SU-DHL-6 (cell line): ENCODE data around the gene MTREX.

Experiments
- H2AFZ ChIP-seq: fragments of 200-600 bp; sonication (generic); 2 replicates; pipeline ENCODE4 v1.6.1; 2014; ENCODE audit warnings: low read depth, mild to moderate bottlenecking, moderate library complexity, mixed read lengths, antibody characterized with exemption, low read length; ENCODE audit not compliant: severe bottlenecking
- H3F3A ChIP-seq: fragments of 200-600 bp; shearing (Covaris generic); 2 replicates; pipeline ENCODE4 v1.6.0; 2016; ENCODE audit warnings: antibody characterized with exemption, mild to moderate bottlenecking; ENCODE audit not compliant: insufficient read depth
- H3K27ac ChIP-seq: fragments of 200-600 bp; sonication (generic); 2 replicates; pipeline ENCODE4 v1.5.1; 2016; ENCODE audit warnings: low read depth, mild to moderate bottlenecking, low read length, moderate library complexity, mixed read lengths
- H3K27me3 ChIP-seq: fragments of 200-600 bp; sonication (generic), shearing (Covaris generic); 2 replicates; pipeline ENCODE4 v1.6.0; 2014; ENCODE audit warnings: mild to moderate bottlenecking, low read length
- H3K36me3 ChIP-seq: fragments of 200-600 bp; sonication (generic); 2 replicates; pipeline ENCODE4 v1.6.1; 2014; ENCODE audit warnings: mild to moderate bottlenecking, low read length, mixed read lengths
- H3K4me2 ChIP-seq: fragments of 300-600, 200-600 bp; shearing (Covaris generic), sonication (generic); 2 replicates; pipeline ENCODE4 v1.6.0; 2014; ENCODE audit warnings: low read length, low read depth, mild to moderate bottlenecking; ENCODE audit not compliant: poor library complexity, severe bottlenecking
- H3K4me3 ChIP-seq: fragments of 200-600 bp; sonication (generic); 2 replicates; pipeline ENCODE4 v1.5.1; 2014; ENCODE audit warnings: antibody characterized with exemption, low read length, mild to moderate bottlenecking, mixed read lengths; ENCODE audit not compliant: insufficient read depth, poor library complexity, severe bottlenecking
- H3K79me2 ChIP-seq: fragments of 200-600 bp; sonication (generic); 2 replicates; pipeline ENCODE4 v1.6.1; 2014; ENCODE audit warnings: mild to moderate bottlenecking, low read length, moderate library complexity; ENCODE audit not compliant: insufficient read depth
- H3K9ac ChIP-seq: fragments of 200-600 bp; sonication (generic); 2 replicates; pipeline ENCODE4 v1.7.0; 2014; ENCODE audit warnings: mild to moderate bottlenecking, low read length
- H3K9me2 ChIP-seq: fragments of 200-600 bp; sonication (generic); replicated peaks from 2 replicates; pipeline ENCODE4 v1.6.1; 2014; ENCODE audit warnings: low read length; ENCODE audit not compliant: insufficient read depth
- H3K9me3 ChIP-seq: fragments of 200-600 bp; sonication (generic); 2 replicates; pipeline ENCODE4 v1.6.1; 2014; ENCODE audit warnings: low read length, mixed read lengths; ENCODE audit not compliant: insufficient read depth
- H4K20me1 ChIP-seq: fragments of 200-600 bp; sonication (generic); 2 replicates; pipeline ENCODE4 v1.6.1; 2014; ENCODE audit warnings: low read depth, mild to moderate bottlenecking, antibody characterized with exemption, low read length, moderate library complexity, mixed read lengths
- CTCF ChIP-seq: fragments of 200-600 bp; sonication (generic); IDR thresholded peaks from one replicate; pipeline ENCODE4 v1.5.1; 2017; ENCODE audit warnings: antibody characterized with exemption, mild to moderate bottlenecking, low read length, moderate library complexity; ENCODE audit not compliant: insufficient read depth, poor library complexity, severe bottlenecking
- EZH2phosphoT487 ChIP-seq: fragments of 200-600 bp; sonication (generic), shearing (Covaris generic); conservative IDR thresholded peaks from 2 replicates; pipeline ENCODE4 v1.6.1; 2018; ENCODE audit warnings: mild to moderate bottlenecking, antibody characterized with exemption, low read length, moderate library complexity, mixed read lengths

MTREX gene

GRCh38 chr5:55471468-55471867 is 163.7 kb downstream of the MTREX start:
- Histone ChIP-seq H3K27me3 (no peaks in the 10 kb centered on the region), H3K9me2 (no peaks in the 10 kb centered on the region), H3K9ac (no peak overlapping the region), H3K4me3 (no peak overlapping the region), H2AFZ (no peak overlapping the region), H3K79me2 (peaks cover under 1% of the 10 kb centered on the region), H4K20me1 (no peaks in the 10 kb centered on the region; the same call in 1 of the 2 replicates), H3K27ac (no peak overlapping the region), H3K9me3 (no peaks in the 10 kb centered on the region), H3K4me2 (no peak overlapping the region), H3K36me3 (no peaks in the 10 kb centered on the region; the same call in 1 of the 2 replicates), H3F3A (no peaks in the 10 kb centered on the region)
- TF ChIP-seq CTCF (no peak), EZH2phosphoT487 (no peak)

DNA sequence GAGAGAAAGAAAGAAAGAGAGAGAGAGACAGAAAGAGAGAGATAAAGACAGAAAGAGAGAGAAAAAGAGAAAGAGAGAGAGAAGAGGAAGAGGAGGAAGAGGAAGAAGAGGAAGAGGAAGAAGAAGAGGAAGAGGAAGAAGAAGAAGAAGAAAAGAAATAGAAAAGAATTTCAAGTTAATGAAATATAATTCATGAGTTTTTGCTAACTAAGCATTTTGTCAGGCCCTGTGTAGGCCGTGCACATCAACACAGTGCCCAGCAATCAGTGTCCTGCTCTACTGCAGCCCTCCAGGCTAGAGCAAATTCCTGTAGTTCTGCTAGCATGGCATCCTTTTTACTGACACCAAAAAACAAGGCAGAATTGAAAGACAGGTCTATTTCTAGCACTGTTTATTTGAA is 164.9 kb downstream of the MTREX start:
- no peaks in the 10 kb centered on the region; the same call in 1 of the 2 replicates for H4K20me1 ChIP-seq
- no peak overlapping the region for H3K27ac ChIP-seq
- H3K36me3 ChIP-seq: no peaks in the 10 kb centered on the region; the same call in 1 of the 2 replicates
- H3F3A ChIP-seq: no peaks in the 10 kb centered on the region
- no peaks in the 10 kb centered on the region for H3K9me3 ChIP-seq
- H3K4me3 ChIP-seq: no peak overlapping the region
- H3K9me2 ChIP-seq: no peaks in the 10 kb centered on the region
- H3K9ac ChIP-seq: no peak overlapping the region
- H3K79me2 ChIP-seq: peaks cover 7% of the 10 kb centered on the region
- H2AFZ ChIP-seq: no peak overlapping the region
- H3K4me2 ChIP-seq: no peak overlapping the region
- no peak for TF ChIP-seq CTCF
- TF ChIP-seq EZH2phosphoT487: no peak
- no peaks in the 10 kb centered on the region for H3K27me3 ChIP-seq
